Keratinocyte (primary cell): ENCODE measurements around the gene SZT2. TPM values are rescaled to one million over a fixed set of nuclear protein-coding genes. Genes with fewer than 3 reads are reported as not detected.

Experiments
- DNase-seq: peaks from one replicate; pipeline ENCODE4 v3.0.0-alpha.2; 2011; ENCODE audit warnings: low read depth, missing footprints, low spot score
- FAIRE-seq: peaks from 2 replicates; lab custom pipeline; 2011; peaks lifted over from hg19 to GRCh38; lab: Jason Lieb, UNC
- H2AFZ ChIP-seq: 2 replicates; pipeline ENCODE4 v1.6.0; 2012; ENCODE audit warnings: low read length, control low read depth, inconsistent platforms; ENCODE audit not compliant: control insufficient read depth
- H3K27ac ChIP-seq: 2 replicates; pipeline ENCODE4 v1.5.1; 2011; ENCODE audit warnings: low read length; ENCODE audit not compliant: control insufficient read depth, insufficient read depth
- H3K27me3 ChIP-seq: 3 replicates; pipeline ENCODE4 v1.6.0; 2011; ENCODE audit warnings: low read length; ENCODE audit not compliant: control insufficient read depth, insufficient read depth; ENCODE audit errors: extremely low read depth
- H3K36me3 ChIP-seq, 2 experiments: 2 replicates in 1 of 2; 3 replicates in 1 of 2; pipeline ENCODE4 v1.5.1; 2011; ENCODE audit warnings: low read length in 2 of 2, mild to moderate bottlenecking in 1 of 2; ENCODE audit not compliant: control insufficient read depth in 2 of 2, insufficient read depth in 2 of 2; ENCODE audit errors: extremely low read depth in 1 of 2
- H3K4me1 ChIP-seq: 3 replicates; pipeline ENCODE4 v1.5.1; 2011; ENCODE audit warnings: low read length; ENCODE audit not compliant: control insufficient read depth, insufficient read depth; ENCODE audit errors: extremely low read depth
- H3K4me2 ChIP-seq: 3 replicates; pipeline ENCODE4 v1.6.0; 2011; ENCODE audit warnings: low read depth, low read length; ENCODE audit not compliant: control insufficient read depth, insufficient read depth; ENCODE audit errors: extremely low read depth
- H3K4me3 ChIP-seq, 3 experiments: fragments of 200-600 bp in 1 of 3; sonication (generic) in 1 of 3; 2 replicates in 2 of 3; 3 replicates in 1 of 3; pipeline ENCODE4 v1.5.1; 2011 to 2016; ENCODE audit warnings: low read length in 3 of 3, mild to moderate bottlenecking in 3 of 3, control low read depth in 2 of 3, inconsistent platforms in 1 of 3, low read depth in 1 of 3, mixed read lengths in 1 of 3, mixed run types in 1 of 3, moderate library complexity in 1 of 3; ENCODE audit not compliant: control insufficient read depth in 2 of 3, insufficient read depth in 2 of 3; ENCODE audit errors: extremely low read depth in 1 of 3
- H3K79me2 ChIP-seq: 2 replicates; pipeline ENCODE4 v1.6.0; 2012; ENCODE audit warnings: low read length; ENCODE audit not compliant: control insufficient read depth, insufficient read depth
- H3K9ac ChIP-seq: 3 replicates; pipeline ENCODE4 v1.6.0; 2011; ENCODE audit warnings: low read length; ENCODE audit not compliant: control insufficient read depth, insufficient read depth; ENCODE audit errors: extremely low read depth
- H3K9me1 ChIP-seq: 3 replicates; pipeline ENCODE4 v1.6.0; 2011; ENCODE audit warnings: low read length; ENCODE audit not compliant: control insufficient read depth, insufficient read depth; ENCODE audit errors: extremely low read depth
- H3K9me3 ChIP-seq: 2 replicates; pipeline ENCODE4 v1.5.1; 2012; ENCODE audit warnings: low read depth, low read length; ENCODE audit not compliant: control insufficient read depth
- H4K20me1 ChIP-seq: 3 replicates; pipeline ENCODE4 v1.6.0; 2011; ENCODE audit warnings: low read length; ENCODE audit not compliant: control insufficient read depth, insufficient read depth; ENCODE audit errors: extremely low read depth
- CTCF ChIP-seq, 3 experiments: IDR thresholded peaks in 1 of 3; conservative IDR thresholded peaks in 1 of 3; optimal IDR thresholded peaks in 1 of 3; 2 replicates in 2 of 3; 3 replicates in 1 of 3; pipeline versions ENCODE3 to v1.5.1; 2011; ENCODE audit warnings: low read length in 3 of 3, mild to moderate bottlenecking in 3 of 3, moderate library complexity in 2 of 3, control low read depth in 1 of 3, inconsistent platforms in 1 of 3; ENCODE audit not compliant: insufficient read depth in 2 of 3; ENCODE audit errors: extremely low read depth in 1 of 3
- EZH2 ChIP-seq: IDR thresholded peaks from one replicate; pipeline ENCODE4 v1.6.1; 2012; ENCODE audit warnings: inconsistent platforms, mild to moderate bottlenecking, low read length, moderate library complexity
- dilution Hi-C: fragments of 300-500 bp; cut with MboI; formaldehyde crosslinking; loops from one replicate; pipeline ENCODE4 v1.7.0; 2020; ENCODE audit warnings: low sequenced_read_pairs; ENCODE audit not compliant: extremely low pct_ligation_motif_present
- polyA plus RNA-seq, 5 experiments: library from polyadenylated mRNA; depleted of rRNA in 3 of 5; stranded (reverse) in 3 of 5; stranded (forward) in 1 of 5; unstranded in 1 of 5; fragments of >200 nt; gene quantifications; 1 replicate in 1 of 5; 2 replicates in 3 of 5; 3 replicates in 1 of 5; pipeline versions ENCODE4 v1.2.1 to v1.2.3, GENCODE V29; 2011 to 2012; ENCODE audit warnings: missing spikeins in 2 of 5, low read depth in 1 of 5, low replicate concordance in 1 of 5

The SZT2 gene
- polyA plus RNA-seq, 1 donor (not counting 4 experiments of a cell fraction or from before 2014, with no cell fraction given) = 6.1 TPM

- peaks cover 2% of the 10 kb centered on the region for H4K20me1 ChIP-seq
- H2AFZ ChIP-seq = no peak overlapping the region
- no peaks in the 10 kb centered on the region for H3K27me3 ChIP-seq
- dilution Hi-C loops = no loop called here
- H3K27ac ChIP-seq = no peak overlapping the region
- no peaks in the 10 kb centered on the region for H3K9me1 ChIP-seq
- FAIRE-seq = no peak
- no peaks in the 10 kb centered on the region for H3K79me2 ChIP-seq
- DNase-seq = no peak
- H3K4me3 ChIP-seq = no peak overlapping the region
- H3K9me3 ChIP-seq = peaks cover 8% of the 10 kb centered on the region
- no peak overlapping the region for H3K9ac ChIP-seq
- no peak overlapping the region for H3K4me2 ChIP-seq
- H3K36me3 ChIP-seq = peaks cover 71 to 72% of the 10 kb centered on the region in 2 experiments
- no peak for TF ChIP-seq EZH2
- no peak for TF ChIP-seq CTCF (optimal IDR thresholded peaks at IDR 0.05 in 1 of 3, IDR thresholded peaks at IDR 0.05 in 1 of 3, conservative IDR thresholded peaks at IDR 0.05 in 1 of 3; ENCODE audit: extremely low read depth in 1 of 3, insufficient read depth in 2 of 3, low read length in 3 of 3)
- no peaks in the 10 kb centered on the region for H3K4me1 ChIP-seq
These were observed 37.8 kb downstream of the SZT2 start for GRCh38 chr1:43427524-43427923.

- H4K20me1 ChIP-seq = peaks cover 2% of the 10 kb centered on the region
- H3K79me2 ChIP-seq = no peaks in the 10 kb centered on the region
- no peaks in the 10 kb centered on the region for H3K9me1 ChIP-seq
- no peak overlapping the region for H3K4me3 ChIP-seq
- no peaks in the 10 kb centered on the region for H3K27me3 ChIP-seq
- DNase-seq (no peak), FAIRE-seq (no peak)
- TF ChIP-seq CTCF (optimal IDR thresholded peaks at IDR 0.05 in 1 of 3, IDR thresholded peaks at IDR 0.05 in 1 of 3, conservative IDR thresholded peaks at IDR 0.05 in 1 of 3; ENCODE audit: extremely low read depth in 1 of 3, insufficient read depth in 2 of 3, low read length in 3 of 3) (no peak), EZH2 (no peak)
- no peak overlapping the region for H3K4me2 ChIP-seq
- H3K27ac ChIP-seq = no peak overlapping the region
- dilution Hi-C loops = no loop called here
- H2AFZ ChIP-seq = no peak overlapping the region
- H3K9me3 ChIP-seq = peaks cover 8% of the 10 kb centered on the region
- no peaks in the 10 kb centered on the region for H3K4me1 ChIP-seq
- peaks cover 72 to 74% of the 10 kb centered on the region in 2 experiments for H3K36me3 ChIP-seq
- H3K9ac ChIP-seq = no peak overlapping the region
These were observed 38.2 kb downstream of the SZT2 start for GRCh38 chr1:43427941-43428340.
